ENCODE data around the gene CEND1.

The CEND1 gene

DNA sequence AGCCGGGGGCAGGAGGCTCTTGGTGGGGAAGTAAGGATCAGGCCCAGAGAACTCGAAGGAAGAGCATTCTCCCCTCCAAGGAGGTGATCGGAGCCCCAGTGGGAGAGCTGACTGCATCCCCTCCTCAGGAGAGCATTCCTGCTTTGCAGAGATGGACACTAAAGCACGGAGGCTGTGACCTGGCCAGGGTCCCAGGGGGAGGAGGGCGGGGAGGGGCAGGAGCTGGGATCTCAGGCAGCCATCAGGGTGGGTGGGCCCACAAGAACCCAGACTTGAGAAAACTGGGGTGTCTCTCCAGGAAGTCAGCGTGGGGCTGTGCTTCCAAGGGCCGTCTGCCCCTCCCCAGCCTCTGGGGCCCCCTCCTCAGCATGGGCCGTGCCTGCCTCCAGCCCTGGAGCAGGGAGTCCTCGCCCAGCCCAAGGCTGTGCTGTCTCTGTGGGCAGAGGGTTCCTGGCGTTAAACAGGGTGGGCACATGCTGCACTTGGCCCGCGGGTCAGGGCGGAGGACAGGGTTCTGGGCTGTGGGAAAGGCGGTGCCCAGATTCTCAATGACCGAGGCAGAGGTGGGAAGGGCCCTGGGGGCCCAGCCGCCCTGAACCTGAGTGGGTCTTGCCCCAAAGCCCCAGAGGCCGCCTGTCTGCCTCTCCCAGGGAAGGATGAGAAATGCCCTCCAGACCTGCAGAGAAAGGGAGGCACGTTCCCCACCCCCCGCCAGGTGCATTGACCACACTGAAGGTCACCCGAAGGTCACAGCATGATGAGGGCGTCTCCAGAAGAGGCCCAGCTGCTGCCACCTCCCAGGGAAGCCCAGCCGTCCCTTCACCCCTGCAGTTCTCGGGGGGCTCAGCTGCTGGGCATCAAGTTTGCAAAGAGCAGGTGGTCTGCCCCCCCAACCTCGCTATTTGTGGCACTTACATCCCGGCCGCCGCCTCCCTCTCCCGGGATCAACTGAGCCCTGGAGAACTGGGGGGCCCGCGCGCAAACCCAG, 643 bp downstream of the CEND1 start:
- Mint-ChIP-seq H3K4me3 (peak overlapping the region; percentile 21), H3K27ac (no peak overlapping the region), H3K9me3 (no peaks in the 10 kb centered on the region), H3K36me3 (ENCODE audit: low read depth) (peaks cover 3% of the 10 kb centered on the region), H3K27me3 (ENCODE audit: low read depth) (no peaks in the 10 kb centered on the region), H3K4me1 (ENCODE audit: low read depth) (no peaks in the 10 kb centered on the region)

- H3K4me3 Mint-ChIP-seq = no peak overlapping the region
These were observed 1.8 kb downstream of the CEND1 start for GRCh38 chr11:788009-788640.

DNA sequence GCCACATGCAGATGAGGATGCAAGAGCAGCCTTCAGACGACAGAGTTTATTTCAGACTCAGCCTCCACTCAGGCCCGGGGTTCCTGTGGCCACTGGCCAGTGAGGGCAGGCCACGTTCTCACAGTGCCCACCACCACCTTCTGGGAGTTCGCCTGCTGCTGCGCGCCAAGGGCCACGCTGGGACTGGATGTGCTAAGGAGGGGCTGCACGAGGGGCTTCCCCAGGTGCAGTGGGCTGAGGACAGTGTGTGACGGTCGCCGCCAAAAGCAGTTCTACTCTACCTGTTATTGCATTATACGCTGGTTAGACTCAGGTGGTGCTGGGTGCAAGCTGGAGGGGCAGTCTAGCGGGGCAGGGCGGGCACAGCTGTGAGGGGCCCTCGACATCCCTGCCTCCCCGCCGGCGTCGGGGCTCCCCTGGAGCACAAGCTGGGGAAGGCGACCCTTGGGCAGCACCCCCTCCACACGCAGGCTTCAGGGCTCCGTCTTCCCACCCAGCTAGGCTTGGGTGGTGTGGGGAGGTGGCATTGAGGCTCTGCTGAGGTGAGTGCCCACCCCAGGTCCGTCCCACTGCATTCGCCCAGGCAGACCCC, 2.7 kb downstream of the CEND1 start:
- H3K9me3 Mint-ChIP-seq = no peaks in the 10 kb centered on the region
- H3K27me3 Mint-ChIP-seq (ENCODE audit: low read depth) = no peaks in the 10 kb centered on the region
- H3K36me3 Mint-ChIP-seq (ENCODE audit: low read depth) = peaks cover 5% of the 10 kb centered on the region
- no peaks in the 10 kb centered on the region for H3K4me1 Mint-ChIP-seq (ENCODE audit: low read depth)
- no peak overlapping the region for H3K27ac Mint-ChIP-seq
- no peak overlapping the region for H3K4me3 Mint-ChIP-seq

More at GRCh38 chr11:788009-788640, 1.8 kb downstream of the CEND1 start:
- Mint-ChIP-seq H3K36me3 (ENCODE audit: low read depth) (peaks cover 5% of the 10 kb centered on the region), H3K4me1 (ENCODE audit: low read depth) (no peaks in the 10 kb centered on the region), H3K27ac (no peak overlapping the region), H3K9me3 (no peaks in the 10 kb centered on the region), H3K27me3 (ENCODE audit: low read depth) (no peaks in the 10 kb centered on the region)

- Mint-ChIP-seq H3K9me3 (no peaks in the 10 kb centered on the region), H3K4me3 (no peak overlapping the region), H3K4me1 (ENCODE audit: low read depth) (no peaks in the 10 kb centered on the region), H3K27ac (no peak overlapping the region), H3K27me3 (ENCODE audit: low read depth) (no peaks in the 10 kb centered on the region), H3K36me3 (ENCODE audit: low read depth) (peaks cover 5% of the 10 kb centered on the region)
These were observed 3.4 kb downstream of the CEND1 start for GRCh38 chr11:786235-787083.

- no peaks in the 10 kb centered on the region for H3K4me1 Mint-ChIP-seq (ENCODE audit: low read depth)
- no peaks in the 10 kb centered on the region for H3K9me3 Mint-ChIP-seq
- no peaks in the 10 kb centered on the region for H3K27me3 Mint-ChIP-seq (ENCODE audit: low read depth)
- peaks cover 5% of the 10 kb centered on the region for H3K36me3 Mint-ChIP-seq (ENCODE audit: low read depth)
- no peak overlapping the region for H3K27ac Mint-ChIP-seq
- H3K4me3 Mint-ChIP-seq = no peak overlapping the region
These were observed 6.3 kb downstream of the CEND1 start for GRCh38 chr11:783581-784015.

- H3K4me3 Mint-ChIP-seq = no peak overlapping the region
- H3K36me3 Mint-ChIP-seq (ENCODE audit: low read depth) = peaks cover 5% of the 10 kb centered on the region
- peaks cover 1% of the 10 kb centered on the region for H3K4me1 Mint-ChIP-seq (ENCODE audit: low read depth)
- no peaks in the 10 kb centered on the region for H3K9me3 Mint-ChIP-seq
- no peaks in the 10 kb centered on the region for H3K27me3 Mint-ChIP-seq (ENCODE audit: low read depth)
- no peak overlapping the region for H3K27ac Mint-ChIP-seq
These were observed 7.4 kb downstream of the CEND1 start for GRCh38 chr11:782264-783174.

GRCh38 chr11:779955-780532, 9.8 kb downstream of the CEND1 start:
- Mint-ChIP-seq H3K9me3 (no peaks in the 10 kb centered on the region), H3K36me3 (ENCODE audit: low read depth) (peaks cover 5% of the 10 kb centered on the region), H3K27ac (no peak overlapping the region), H3K4me3 (no peak overlapping the region), H3K4me1 (ENCODE audit: low read depth) (peaks cover 9% of the 10 kb centered on the region), H3K27me3 (ENCODE audit: low read depth) (no peaks in the 10 kb centered on the region)

GRCh38 chr11:778976-779954, 10.6 kb downstream of the CEND1 start:
- Mint-ChIP-seq H3K4me3 (peak overlapping the region; percentile 25), H3K9me3 (no peaks in the 10 kb centered on the region), H3K4me1 (ENCODE audit: low read depth) (peaks cover 9% of the 10 kb centered on the region), H3K36me3 (ENCODE audit: low read depth) (peaks cover 5% of the 10 kb centered on the region), H3K27me3 (ENCODE audit: low read depth) (no peaks in the 10 kb centered on the region), H3K27ac (no peak overlapping the region)

- Mint-ChIP-seq H3K27ac (peak within 1 kb of the TSS; percentile 77), H3K9me3 (no peaks in the 10 kb centered on the region), H3K4me1 (ENCODE audit: low read depth) (peaks cover 9% of the 10 kb centered on the region), H3K36me3 (ENCODE audit: low read depth) (no peaks in the 10 kb centered on the region), H3K4me3 (peak within 1 kb of the TSS; percentile 81), H3K27me3 (ENCODE audit: low read depth) (no peaks in the 10 kb centered on the region)
These were observed 12.3 kb downstream of the CEND1 start, which contains the start of gene GATD1 for GRCh38 chr11:777288-778255. GATD1 (minus strand) TSS chr11:777487; CDS start chr11:777462, 25 bp downstream.

GRCh38 chr11:776561-777287, 13.2 kb downstream of the CEND1 start:
- no peaks in the 10 kb centered on the region for H3K9me3 Mint-ChIP-seq
- H3K36me3 Mint-ChIP-seq (ENCODE audit: low read depth) = no peaks in the 10 kb centered on the region
- peak overlapping the region; percentile 70 for H3K27ac Mint-ChIP-seq
- H3K27me3 Mint-ChIP-seq (ENCODE audit: low read depth) = no peaks in the 10 kb centered on the region
- H3K4me3 Mint-ChIP-seq = peak overlapping the region; percentile 81
- peaks cover 9% of the 10 kb centered on the region for H3K4me1 Mint-ChIP-seq (ENCODE audit: low read depth)

- Mint-ChIP-seq H3K4me3 (peak overlapping the region; percentile 81), H3K27ac (peak overlapping the region; percentile 70), H3K9me3 (no peaks in the 10 kb centered on the region), H3K4me1 (ENCODE audit: low read depth) (peaks cover 9% of the 10 kb centered on the region), H3K36me3 (ENCODE audit: low read depth) (no peaks in the 10 kb centered on the region), H3K27me3 (ENCODE audit: low read depth) (no peaks in the 10 kb centered on the region)
These were observed 13.7 kb downstream of the CEND1 start for GRCh38 chr11:776263-776560.
